ENCODE measurements around the gene FRAS1.
"Not testable (repeated sequence)": the region's sequence is repeated elsewhere in the genome, so short reads cannot be mapped to it uniquely, and the experiment has no call there.

FRAS1 gene

GRCh38 chr4:78524009-78524408 lies 466.9 kb downstream of the FRAS1 start:
- DNase-seq, result no peak

GRCh38 chr4:78525559-78525958 lies 468.4 kb downstream of the FRAS1 start:
- DNase-seq, result no peak

GRCh38 chr4:78527103-78527502 lies 470.0 kb downstream of the FRAS1 start:
- DNase-seq, result no peak

GRCh38 chr4:78527555-78527954 lies 470.4 kb downstream of the FRAS1 start:
- no peak for DNase-seq

GRCh38 chr4:78528327-78528726 lies 471.2 kb downstream of the FRAS1 start:
- DNase-seq, result no peak

GRCh38 chr4:78529569-78530209 lies 472.6 kb downstream of the FRAS1 start:
- no peak for DNase-seq

- DNase-seq, result no peak
Observed at GRCh38 chr4:78532046-78532445, 474.9 kb downstream of the FRAS1 start.

GRCh38 chr4:78533854-78534253 lies 476.7 kb downstream of the FRAS1 start:
- no peak for DNase-seq

GRCh38 chr4:78534286-78534955 lies 477.3 kb downstream of the FRAS1 start:
- no peak for DNase-seq

- DNase-seq, result no peak
Observed at GRCh38 chr4:78542373-78542772, 485.2 kb downstream of the FRAS1 start.

- no peak for DNase-seq
Observed at GRCh38 chr4:78543424-78544125, 486.5 kb downstream of the FRAS1 start.

- no peak for DNase-seq
Observed at GRCh38 chr4:78544678-78545077, 487.6 kb downstream of the FRAS1 start.

GRCh38 chr4:78545275-78546246 lies 488.4 kb downstream of the FRAS1 start:
- no peak for DNase-seq

GRCh38 chr4:78547899-78548298 lies 490.8 kb downstream of the FRAS1 start:
- not testable (repeated sequence) for DNase-seq

- not testable (repeated sequence) for DNase-seq
Observed at GRCh38 chr4:78548889-78549288, 491.8 kb downstream of the FRAS1 start.

GRCh38 chr4:78551420-78552351 lies 494.6 kb downstream of the FRAS1 start, which contains the start of gene ANXA3:
Gene ANXA3, plus strand, starts transcription at chr4:78551770. Its CDS starts 2,704 bp downstream, at chr4:78554474.
- no peak for DNase-seq

- DNase-seq, result no peak
Observed at GRCh38 chr4:78552389-78553042, 495.4 kb downstream of the FRAS1 start.

- no peak for DNase-seq
Observed at GRCh38 chr4:78553043-78553396, 495.9 kb downstream of the FRAS1 start.

- no peak for DNase-seq
Observed at GRCh38 chr4:78553529-78554060, 496.5 kb downstream of the FRAS1 start.

GRCh38 chr4:78556665-78557064 lies 499.5 kb downstream of the FRAS1 start:
- no peak for DNase-seq

- DNase-seq, result no peak
Observed at GRCh38 chr4:78557841-78558240, 500.7 kb downstream of the FRAS1 start.
